Muscle layer of duodenum (tissue), 2 donors: ENCODE measurements around the gene MAFB.

Experiments used
- H3K27ac ChIP-seq: one replicate; pipeline ENCODE4 v1.7.0; 2013; ENCODE audit warnings: mild to moderate bottlenecking, low read length
- H3K27me3 ChIP-seq: one replicate; pipeline ENCODE4 v1.7.0; 2013; ENCODE audit warnings: low read depth, mild to moderate bottlenecking, control low read depth, low read length
- H3K36me3 ChIP-seq, 2 donors: one replicate each; pipeline ENCODE4 v1.7.0; 2013; ENCODE audit warnings: low read length in 2 of 2, control low read depth in 1 of 2, mild to moderate bottlenecking in 1 of 2; ENCODE audit not compliant: insufficient read depth in 2 of 2, control insufficient read depth in 1 of 2
- H3K4me1 ChIP-seq, 2 donors: one replicate each; pipeline ENCODE4 v1.7.0; 2013; ENCODE audit warnings: low read length in 2 of 2, mild to moderate bottlenecking in 2 of 2, control low read depth in 1 of 2, moderate library complexity in 1 of 2; ENCODE audit not compliant: insufficient read depth in 2 of 2, control insufficient read depth in 1 of 2
- H3K4me3 ChIP-seq, 2 donors: one replicate each; pipeline ENCODE4 v1.7.0; 2013; ENCODE audit warnings: low read length in 2 of 2, low read depth in 1 of 2, mild to moderate bottlenecking in 1 of 2
- H3K9me3 ChIP-seq, 2 donors: one replicate each; pipeline ENCODE4 v1.7.0; 2013; ENCODE audit warnings: low read length in 2 of 2, control low read depth in 1 of 2, mild to moderate bottlenecking in 1 of 2; ENCODE audit not compliant: control insufficient read depth in 1 of 2
- donor health status: healthy.

Gene MAFB

GRCh38 chr20:40717343-40717865 is 28.4 kb upstream of the MAFB start:
- Histone ChIP-seq H3K27me3 (no peaks in the 10 kb centered on the region), H3K9me3 (no peaks in the 10 kb centered on the region), H3K4me1 (no peaks in the 10 kb centered on the region), H3K27ac (no peak overlapping the region), H3K36me3 (no peaks in the 10 kb centered on the region), H3K4me3 (no peak overlapping the region)

DNA sequence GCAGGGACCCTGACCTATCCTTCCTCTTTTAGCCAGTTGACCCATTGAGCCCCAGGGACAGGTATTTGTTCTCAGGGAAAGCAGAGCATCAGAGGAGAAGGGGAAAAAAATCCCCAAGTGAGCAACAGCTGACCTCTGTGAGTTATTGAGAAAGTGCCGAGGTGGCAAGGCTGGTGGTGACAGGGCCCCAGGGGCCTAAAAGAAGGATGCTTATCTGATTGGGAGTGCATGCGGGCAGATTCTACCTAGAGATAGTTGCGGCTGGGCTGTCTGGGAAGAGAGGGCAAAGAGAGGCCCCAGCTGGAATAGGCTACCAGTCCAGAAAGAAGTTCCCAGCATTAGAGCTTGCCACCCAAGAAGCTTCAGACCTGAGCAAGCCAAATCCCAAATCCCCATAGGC is 26.5 kb upstream of the MAFB start:
- Histone ChIP-seq H3K4me1 (no peaks in the 10 kb centered on the region), H3K36me3 (no peaks in the 10 kb centered on the region), H3K27ac (no peak overlapping the region), H3K9me3 (no peaks in the 10 kb centered on the region), H3K27me3 (no peaks in the 10 kb centered on the region), H3K4me3 (no peak overlapping the region)

- Histone ChIP-seq H3K4me3 (no peak overlapping the region), H3K9me3 (no peaks in the 10 kb centered on the region), H3K4me1 (no peaks in the 10 kb centered on the region), H3K27me3 (no peaks in the 10 kb centered on the region), H3K36me3 (no peaks in the 10 kb centered on the region), H3K27ac (no peak overlapping the region)
Observed at GRCh38 chr20:40714916-40715315, 25.9 kb upstream of the MAFB start.

DNA sequence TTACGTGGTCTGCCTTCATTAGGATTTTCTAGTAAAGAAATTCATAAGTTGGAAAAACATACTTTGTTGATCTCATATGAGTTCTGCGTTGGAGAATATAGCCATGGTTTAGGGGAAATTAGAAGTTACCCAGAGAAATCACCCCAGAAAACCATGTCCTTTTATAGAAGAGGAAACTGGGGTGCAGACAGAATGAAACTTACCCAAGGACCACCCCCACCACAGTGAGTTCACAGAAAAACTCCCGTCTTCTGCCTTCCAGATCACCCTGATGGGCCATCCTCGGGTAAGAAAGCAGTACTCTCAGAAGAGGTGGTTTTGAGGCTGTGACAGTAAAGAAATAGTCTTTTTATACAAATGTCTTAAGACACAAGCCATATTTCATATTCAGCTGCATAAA is 25.1 kb upstream of the MAFB start:
- Histone ChIP-seq H3K4me1 (no peaks in the 10 kb centered on the region), H3K27me3 (no peaks in the 10 kb centered on the region), H3K27ac (no peak overlapping the region), H3K36me3 (no peaks in the 10 kb centered on the region), H3K9me3 (no peaks in the 10 kb centered on the region), H3K4me3 (no peak overlapping the region)

DNA sequence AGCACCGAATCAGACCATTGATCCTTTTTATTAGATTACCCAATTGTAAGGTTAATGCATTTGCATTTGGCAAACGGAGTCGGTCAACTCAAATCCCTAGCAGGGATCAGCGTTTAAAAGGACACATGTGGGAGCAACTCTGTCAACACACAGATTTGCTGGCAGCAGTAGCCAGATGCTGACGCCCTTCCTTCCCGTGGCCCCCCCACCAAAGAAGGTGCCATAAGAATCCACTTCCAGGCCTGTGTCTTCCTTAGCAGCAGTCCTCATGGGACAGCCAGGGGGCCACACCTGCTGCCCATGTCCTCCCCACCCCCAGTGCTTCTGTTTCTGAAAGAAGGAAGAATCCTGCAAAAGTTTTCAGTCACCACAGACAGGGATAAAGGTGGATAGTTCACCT is 24.5 kb upstream of the MAFB start:
- H3K27ac ChIP-seq, result no peak overlapping the region
- H3K4me1 ChIP-seq, result no peaks in the 10 kb centered on the region
- no peaks in the 10 kb centered on the region for H3K36me3 ChIP-seq
- no peak overlapping the region for H3K4me3 ChIP-seq
- H3K27me3 ChIP-seq, result no peaks in the 10 kb centered on the region
- no peaks in the 10 kb centered on the region for H3K9me3 ChIP-seq

DNA sequence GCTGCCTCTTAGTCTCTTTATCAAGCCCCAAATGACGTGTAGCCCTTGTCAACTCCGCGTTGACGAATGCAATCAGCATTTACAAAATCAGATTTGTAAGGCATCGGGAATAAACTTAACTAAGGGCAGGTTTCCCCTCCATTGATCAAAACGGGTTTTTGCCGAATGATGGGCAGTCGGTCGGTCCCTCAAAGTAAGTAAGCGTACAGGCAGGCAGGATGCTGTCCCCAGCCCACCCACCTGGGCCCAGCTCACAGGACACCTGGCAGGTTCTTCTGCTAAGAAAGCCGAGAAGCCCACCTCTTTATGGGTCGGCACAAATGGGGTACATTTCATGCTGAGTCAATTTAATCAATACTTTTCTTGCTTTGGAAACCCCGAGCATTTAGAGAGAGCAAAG is 22.0 kb upstream of the MAFB start:
- Histone ChIP-seq H3K36me3 (no peaks in the 10 kb centered on the region), H3K27me3 (no peaks in the 10 kb centered on the region), H3K4me3 (no peak overlapping the region), H3K9me3 (no peaks in the 10 kb centered on the region), H3K27ac (no peak overlapping the region), H3K4me1 (no peaks in the 10 kb centered on the region)

GRCh38 chr20:40710603-40711002 is 21.6 kb upstream of the MAFB start:
- Histone ChIP-seq H3K27me3 (no peaks in the 10 kb centered on the region), H3K4me3 (no peak overlapping the region), H3K4me1 (no peaks in the 10 kb centered on the region), H3K27ac (no peak overlapping the region), H3K36me3 (no peaks in the 10 kb centered on the region), H3K9me3 (no peaks in the 10 kb centered on the region)

DNA sequence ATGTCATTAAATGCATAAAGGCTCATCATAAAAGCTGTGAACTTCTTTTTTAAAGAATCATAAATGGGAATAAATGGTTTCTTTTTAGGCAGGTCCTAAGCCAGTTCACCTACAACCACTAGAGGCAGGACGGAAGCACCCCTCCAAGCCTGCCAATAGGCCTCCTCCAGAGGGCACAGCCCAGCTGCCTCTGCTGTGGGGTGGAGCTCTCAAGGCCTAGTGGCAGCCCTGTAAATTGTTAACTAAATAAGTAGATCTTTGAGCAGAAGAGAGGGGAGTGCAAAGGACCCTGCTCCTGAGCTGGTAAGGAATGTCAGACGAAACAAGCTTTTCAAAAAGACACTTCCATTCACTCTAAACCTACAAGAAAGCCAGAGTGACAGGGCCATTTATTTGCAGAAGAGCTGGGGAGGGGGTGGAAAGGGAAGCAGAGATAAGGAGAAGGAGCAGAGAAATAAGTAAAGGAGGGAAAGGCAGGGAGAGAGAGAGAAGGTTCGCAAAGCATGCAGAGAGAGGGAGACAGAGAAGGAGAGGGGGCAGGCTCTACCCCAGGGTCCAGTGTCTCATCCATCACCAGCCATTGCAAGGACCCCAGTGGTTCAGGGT is 18.0 kb upstream of the MAFB start:
- no peaks in the 10 kb centered on the region for H3K9me3 ChIP-seq
- no peak overlapping the region for H3K27ac ChIP-seq
- H3K4me1 ChIP-seq, result no peaks in the 10 kb centered on the region
- no peaks in the 10 kb centered on the region for H3K27me3 ChIP-seq
- H3K4me3 ChIP-seq, result no peak overlapping the region
- H3K36me3 ChIP-seq, result no peaks in the 10 kb centered on the region

DNA sequence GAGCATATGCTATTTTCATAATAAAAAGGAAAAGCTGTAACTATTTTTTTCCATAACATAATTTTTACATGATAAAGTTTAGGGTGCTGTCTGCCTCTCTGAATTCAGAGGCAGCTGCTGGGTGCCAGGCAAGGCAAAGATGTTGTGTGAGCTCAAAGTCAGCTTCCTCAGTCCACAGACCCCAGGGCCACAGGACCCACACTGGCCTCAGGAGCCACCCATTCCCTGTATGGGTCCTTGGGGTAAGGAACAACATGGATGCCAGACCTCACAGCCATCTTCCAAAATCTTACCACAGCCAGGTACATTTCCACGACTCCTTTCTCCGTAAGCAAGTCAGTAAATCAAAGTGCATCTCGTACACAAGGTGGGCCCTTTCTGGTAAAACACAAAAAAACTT is 16.4 kb upstream of the MAFB start:
- H3K36me3 ChIP-seq, result no peaks in the 10 kb centered on the region
- H3K4me3 ChIP-seq, result no peak overlapping the region
- H3K27ac ChIP-seq, result no peak overlapping the region
- no peaks in the 10 kb centered on the region for H3K4me1 ChIP-seq
- H3K27me3 ChIP-seq, result no peaks in the 10 kb centered on the region
- no peaks in the 10 kb centered on the region for H3K9me3 ChIP-seq

- Histone ChIP-seq H3K27me3 (no peaks in the 10 kb centered on the region), H3K36me3 (no peaks in the 10 kb centered on the region), H3K9me3 (no peaks in the 10 kb centered on the region), H3K4me1 (no peaks in the 10 kb centered on the region), H3K4me3 (no peak overlapping the region), H3K27ac (no peak overlapping the region)
Observed at GRCh38 chr20:40704828-40705227, 15.8 kb upstream of the MAFB start.

DNA sequence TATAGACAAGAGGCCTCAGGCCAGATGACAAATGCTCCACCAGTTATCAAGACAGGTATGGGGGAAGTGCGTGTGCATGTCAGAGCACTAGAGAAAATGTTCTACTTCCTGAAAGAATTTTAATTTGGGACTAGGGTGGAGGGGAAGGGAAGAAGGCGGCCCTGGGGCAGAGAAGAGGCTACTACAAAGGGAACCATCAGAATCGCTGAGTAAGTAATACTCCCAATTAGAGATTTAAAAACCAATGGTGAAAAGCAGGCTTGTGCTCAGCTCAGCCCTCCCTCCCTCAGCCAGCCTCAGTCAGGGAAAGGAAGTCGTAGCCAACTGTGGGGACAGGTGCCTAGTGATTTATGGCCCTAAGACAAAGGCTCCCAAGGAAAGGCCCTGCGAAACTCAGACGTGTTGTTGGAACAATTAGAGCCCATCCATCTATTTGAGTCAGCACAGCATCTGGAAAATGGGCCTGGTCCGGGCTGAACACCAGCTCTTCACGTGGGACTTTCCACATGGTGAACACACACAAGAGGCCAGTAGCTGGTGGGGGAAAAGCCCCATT is 15.0 kb upstream of the MAFB start:
- Histone ChIP-seq H3K4me1 (no peaks in the 10 kb centered on the region), H3K27ac (no peak overlapping the region), H3K27me3 (no peaks in the 10 kb centered on the region), H3K9me3 (no peaks in the 10 kb centered on the region), H3K4me3 (no peak overlapping the region), H3K36me3 (no peaks in the 10 kb centered on the region)

GRCh38 chr20:40702504-40702903 is 13.5 kb upstream of the MAFB start:
- H3K9me3 ChIP-seq, result peaks cover 4% of the 10 kb centered on the region in 2 donors
- H3K36me3 ChIP-seq, result no peaks in the 10 kb centered on the region
- no peak overlapping the region for H3K27ac ChIP-seq
- H3K27me3 ChIP-seq, result peaks cover under 1% of the 10 kb centered on the region
- H3K4me3 ChIP-seq, result no peak overlapping the region
- H3K4me1 ChIP-seq, result no peaks in the 10 kb centered on the region
